ENCODE results near the gene ADARB2. TPM values are rescaled to one million over a fixed set of nuclear protein-coding genes. Genes with fewer than 3 reads are reported as not detected.

Gene ADARB2
- total RNA-seq, 1 donor from 2014 or later, result 0.11 TPM

DNA sequence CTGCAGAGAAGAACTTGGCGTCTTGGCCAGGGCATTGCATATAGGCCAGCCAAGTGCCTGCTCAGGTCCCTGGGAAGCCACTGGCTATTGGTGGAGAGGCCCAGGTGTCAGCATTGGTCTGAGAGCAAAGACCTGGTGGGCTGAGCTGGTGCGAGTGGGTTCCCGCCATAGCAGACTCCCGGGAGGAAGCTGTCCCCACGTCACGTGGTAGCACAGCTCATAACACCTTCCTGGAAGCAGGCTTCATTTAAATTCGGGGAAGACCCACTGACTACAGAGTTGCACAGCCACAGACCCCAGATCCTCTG, 550.7 kb downstream of the ADARB2 start:
- Histone ChIP-seq H3K9me3 (replicated peaks) (no peaks in the 10 kb centered on the region), H3K4me3 (no peak overlapping the region), H3K27me3 (ENCODE audit: low read depth) (peaks cover 80% of the 10 kb centered on the region), H3K36me3 (no peaks in the 10 kb centered on the region), H3K4me1 (no peaks in the 10 kb centered on the region), H3K27ac (replicated peaks) (no peak overlapping the region)
- DNase-seq, result no peak
- intact Hi-C loops (cut with micrococcal nuclease), result no loop called here
- TF ChIP-seq CTCF (IDR thresholded peaks at IDR 0.05; ENCODE audit: borderline replicate concordance), result no peak

DNA sequence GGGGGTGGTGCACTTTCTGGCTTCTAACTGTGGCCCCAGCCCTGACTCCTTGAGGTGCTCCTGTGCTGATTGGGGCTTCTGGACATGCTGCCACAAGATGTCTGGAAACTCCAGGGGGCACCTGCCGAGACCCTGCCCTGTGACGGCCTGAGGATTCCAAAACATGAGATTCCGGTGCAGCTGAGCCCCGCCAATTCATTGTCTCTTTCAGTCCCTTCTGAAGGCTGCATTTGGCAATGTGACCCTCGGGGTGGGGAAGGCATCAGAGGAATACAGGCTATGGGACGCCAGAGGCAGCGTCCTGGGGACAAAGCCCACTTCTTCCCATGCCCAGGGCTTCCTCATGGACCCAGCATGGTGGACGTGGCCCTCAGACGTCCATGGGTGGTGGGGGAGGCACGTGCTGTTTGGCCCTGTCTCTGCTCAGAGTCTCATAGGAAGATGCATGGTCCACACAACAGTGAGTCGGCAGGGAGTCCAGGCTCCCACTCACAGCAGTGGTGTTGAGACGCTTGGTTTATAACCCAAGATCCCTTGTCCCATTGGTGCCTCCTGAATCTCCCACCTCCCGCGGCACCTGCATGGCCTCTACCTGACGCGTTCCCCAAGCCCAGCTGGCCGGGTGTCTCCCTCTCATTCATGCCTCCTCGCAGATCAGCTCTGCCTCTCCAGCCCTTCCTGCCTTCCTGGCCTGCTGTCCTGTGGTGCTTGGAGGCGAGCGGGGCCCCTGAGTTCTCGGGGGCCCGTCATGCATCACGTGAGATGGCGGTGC, 551.2 kb downstream of the ADARB2 start:
- no peak for DNase-seq
- Histone ChIP-seq H3K27ac (replicated peaks) (no peak overlapping the region), H3K36me3 (no peaks in the 10 kb centered on the region), H3K9me3 (replicated peaks) (no peaks in the 10 kb centered on the region), H3K4me1 (no peaks in the 10 kb centered on the region), H3K27me3 (ENCODE audit: low read depth) (peaks cover 75% of the 10 kb centered on the region), H3K4me3 (no peak overlapping the region)
- intact Hi-C loops (cut with micrococcal nuclease), result no loop called here
- TF ChIP-seq CTCF (IDR thresholded peaks at IDR 0.05; ENCODE audit: borderline replicate concordance), result no peak

DNA sequence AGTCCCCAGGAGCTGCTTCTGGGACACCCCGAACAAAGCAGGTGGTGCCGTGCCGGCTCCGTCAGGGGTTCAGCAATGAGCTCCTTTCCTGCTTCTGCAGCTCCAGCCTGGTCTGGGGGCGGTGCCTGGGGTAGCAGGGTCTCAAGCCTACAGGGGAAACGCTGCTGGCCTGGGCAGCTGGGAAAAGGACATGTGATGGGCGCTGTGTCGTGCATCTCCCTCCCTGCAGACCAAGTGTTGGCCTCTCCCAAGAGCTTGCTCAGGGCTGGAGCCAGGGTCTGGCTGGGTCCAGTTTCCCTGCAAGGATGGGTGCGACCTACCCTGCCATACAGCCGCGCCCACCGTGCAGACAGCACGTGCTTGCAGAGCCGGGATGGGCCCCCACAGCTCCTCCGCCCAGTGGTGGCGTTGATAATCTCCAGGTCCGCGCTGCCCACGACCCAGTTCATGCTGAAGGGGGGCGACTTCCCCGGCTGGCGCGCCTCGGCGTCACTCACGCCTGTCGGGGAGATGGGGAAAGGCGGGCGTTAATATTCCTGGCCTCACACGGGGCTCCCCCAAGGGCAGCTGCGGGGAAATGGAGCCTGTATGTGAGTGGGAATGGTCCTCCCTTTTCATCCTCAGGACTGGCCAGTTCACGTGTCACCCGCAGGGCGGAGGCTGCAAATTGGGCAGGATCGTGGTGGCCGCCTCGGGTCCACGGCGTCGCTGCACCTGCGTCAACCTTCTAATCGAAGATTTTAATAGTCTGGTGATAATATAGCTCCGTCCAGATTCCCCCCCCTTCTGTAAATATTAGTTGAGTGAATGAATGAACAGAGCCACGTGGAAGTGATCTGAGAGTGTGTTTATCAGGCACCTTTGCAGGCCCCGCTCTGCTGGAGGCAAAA, 552.5 kb downstream of the ADARB2 start:
- Histone ChIP-seq H3K4me3 (no peak overlapping the region), H3K9me3 (replicated peaks) (no peaks in the 10 kb centered on the region), H3K36me3 (no peaks in the 10 kb centered on the region), H3K27me3 (ENCODE audit: low read depth) (peaks cover 71% of the 10 kb centered on the region), H3K4me1 (no peaks in the 10 kb centered on the region), H3K27ac (replicated peaks) (no peak overlapping the region)
- no peak for TF ChIP-seq CTCF (IDR thresholded peaks at IDR 0.05; ENCODE audit: borderline replicate concordance)
- no peak for DNase-seq
- intact Hi-C loops (cut with micrococcal nuclease), result no loop called here

DNA sequence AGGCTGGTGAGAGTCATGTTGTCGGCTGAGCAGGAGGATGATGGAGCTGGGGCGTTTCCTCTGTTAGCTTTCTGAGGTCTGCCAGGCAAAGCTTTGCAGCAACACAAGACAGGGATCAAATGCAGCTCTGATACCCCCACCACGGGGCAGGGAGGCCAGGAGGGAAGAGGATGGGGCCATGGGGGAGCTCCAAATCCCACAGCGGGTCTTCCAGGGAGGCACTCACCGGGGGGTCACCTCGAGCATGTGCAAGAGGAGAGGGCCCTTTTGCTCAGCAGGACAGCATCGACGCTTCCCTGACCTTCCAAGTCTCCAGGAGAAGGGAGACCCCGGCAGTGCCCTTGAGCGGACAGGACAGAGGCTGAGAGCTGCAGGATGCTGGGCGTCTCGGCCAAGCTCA, 553.6 kb downstream of the ADARB2 start:
- Histone ChIP-seq H3K27me3 (ENCODE audit: low read depth) (peaks cover 69% of the 10 kb centered on the region), H3K36me3 (no peaks in the 10 kb centered on the region), H3K27ac (replicated peaks) (no peak overlapping the region), H3K9me3 (replicated peaks) (no peaks in the 10 kb centered on the region), H3K4me3 (no peak overlapping the region), H3K4me1 (no peaks in the 10 kb centered on the region)
- no peak for DNase-seq
- intact Hi-C loops (cut with micrococcal nuclease), result no loop called here
- no peak for TF ChIP-seq CTCF (IDR thresholded peaks at IDR 0.05; ENCODE audit: borderline replicate concordance)

- no peaks in the 10 kb centered on the region for H3K9me3 ChIP-seq (replicated peaks)
- H3K27me3 ChIP-seq (ENCODE audit: low read depth), result peaks cover 75% of the 10 kb centered on the region
- no peak for DNase-seq
- no peak overlapping the region for H3K4me3 ChIP-seq
- H3K27ac ChIP-seq (replicated peaks), result no peak overlapping the region
- no peaks in the 10 kb centered on the region for H3K4me1 ChIP-seq
- H3K36me3 ChIP-seq, result no peaks in the 10 kb centered on the region
- TF ChIP-seq CTCF (IDR thresholded peaks at IDR 0.05; ENCODE audit: borderline replicate concordance), result no peak
- intact Hi-C loops (cut with micrococcal nuclease), result no loop called here
Measured at GRCh38 chr10:1183033-1183396, 554.3 kb downstream of the ADARB2 start.

Data from left ventricle myocardium inferior (tissue), 1 donor.